Amygdala (tissue), 56 donors: ENCODE measurements around the gene GDI1.
"Not testable (repeated sequence)": the region's sequence is repeated elsewhere in the genome, so short reads cannot be mapped to it uniquely, and the experiment has no call there.

Experiments
- DNase-seq, 56 donors: peaks; one replicate each; lab custom pipeline; 2025; lab: John Stamatoyannopoulos, UW

Gene GDI1

DNA sequence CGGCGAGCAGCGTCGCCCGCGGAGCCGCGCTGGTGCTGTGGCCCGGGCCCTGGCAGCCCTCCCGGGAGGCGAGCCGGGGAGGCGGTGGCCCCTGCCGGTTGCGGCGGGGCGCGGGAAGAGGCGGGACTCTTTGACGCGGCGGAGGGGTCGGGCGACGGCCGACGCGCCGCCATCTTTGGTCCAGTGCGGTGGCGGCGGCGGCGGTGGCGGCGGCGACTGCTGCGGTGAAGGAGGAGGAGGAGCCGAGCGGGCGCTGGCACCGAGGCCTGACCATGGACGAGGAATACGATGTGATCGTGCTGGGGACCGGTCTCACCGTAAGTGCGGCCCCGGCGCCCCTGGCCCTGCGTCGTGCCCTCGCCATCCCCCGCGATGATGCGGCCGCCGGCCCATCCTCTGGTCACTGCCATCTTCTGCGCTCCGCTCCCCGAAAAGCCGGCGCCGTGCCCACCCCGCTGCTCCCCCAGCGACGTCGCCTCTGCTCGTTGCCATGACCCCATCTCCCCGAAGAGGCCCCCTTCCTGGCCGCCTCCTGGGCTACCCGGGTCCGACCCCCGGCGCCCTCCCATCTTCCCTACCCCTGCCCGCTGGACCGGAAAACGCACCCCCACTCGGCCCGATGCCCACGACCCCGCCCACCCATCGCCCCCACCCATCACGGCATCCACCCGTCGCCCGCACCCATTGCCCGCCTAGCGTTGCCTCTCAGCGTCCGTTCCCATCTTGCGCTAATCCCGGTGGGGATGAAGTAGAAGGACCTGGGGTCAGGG is at the start of gene GDI1:
Gene GDI1 (plus strand): TSS at position 172 of the 770 bp plus-strand sequence. CDS start 101 bp downstream, at position 273.
- peak in 23 of 56 donors; percentile 13 to 59 (median 30) for DNase-seq

GRCh38 chrX:154388094-154388493 is 48.9 kb upstream of the GDI1 start:
- not testable (repeated sequence) for DNase-seq

DNA sequence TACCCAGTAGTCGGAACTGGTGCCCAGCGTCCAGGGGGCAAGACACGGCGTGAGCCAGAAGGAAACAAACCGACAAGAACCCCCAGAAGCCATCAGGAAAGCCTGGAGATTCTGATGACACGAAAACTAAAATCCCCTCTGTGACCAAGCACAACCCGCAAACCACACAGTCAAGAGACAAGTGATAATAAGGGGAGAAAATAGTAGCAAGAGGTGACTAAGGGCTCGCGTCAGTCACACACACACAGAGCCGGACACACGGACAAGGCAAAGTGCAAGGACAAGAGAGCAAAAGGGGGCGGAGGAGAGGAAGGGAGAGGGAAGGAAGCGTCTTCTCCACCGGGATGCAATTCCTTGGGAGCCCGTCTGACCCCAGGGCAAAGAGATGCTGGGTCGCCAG is 48.3 kb upstream of the GDI1 start:
- not testable (repeated sequence) for DNase-seq

GRCh38 chrX:154389812-154390747 is 46.9 kb upstream of the GDI1 start:
- DNase-seq, result not testable (repeated sequence)

- not testable (repeated sequence) for DNase-seq
Measured at GRCh38 chrX:154396363-154396762, 40.6 kb upstream of the GDI1 start.

GRCh38 chrX:154396973-154397887 is 39.7 kb upstream of the GDI1 start:
- DNase-seq, result peak in 24 of 56 donors; percentile 26 to 71 (median 48)

DNA sequence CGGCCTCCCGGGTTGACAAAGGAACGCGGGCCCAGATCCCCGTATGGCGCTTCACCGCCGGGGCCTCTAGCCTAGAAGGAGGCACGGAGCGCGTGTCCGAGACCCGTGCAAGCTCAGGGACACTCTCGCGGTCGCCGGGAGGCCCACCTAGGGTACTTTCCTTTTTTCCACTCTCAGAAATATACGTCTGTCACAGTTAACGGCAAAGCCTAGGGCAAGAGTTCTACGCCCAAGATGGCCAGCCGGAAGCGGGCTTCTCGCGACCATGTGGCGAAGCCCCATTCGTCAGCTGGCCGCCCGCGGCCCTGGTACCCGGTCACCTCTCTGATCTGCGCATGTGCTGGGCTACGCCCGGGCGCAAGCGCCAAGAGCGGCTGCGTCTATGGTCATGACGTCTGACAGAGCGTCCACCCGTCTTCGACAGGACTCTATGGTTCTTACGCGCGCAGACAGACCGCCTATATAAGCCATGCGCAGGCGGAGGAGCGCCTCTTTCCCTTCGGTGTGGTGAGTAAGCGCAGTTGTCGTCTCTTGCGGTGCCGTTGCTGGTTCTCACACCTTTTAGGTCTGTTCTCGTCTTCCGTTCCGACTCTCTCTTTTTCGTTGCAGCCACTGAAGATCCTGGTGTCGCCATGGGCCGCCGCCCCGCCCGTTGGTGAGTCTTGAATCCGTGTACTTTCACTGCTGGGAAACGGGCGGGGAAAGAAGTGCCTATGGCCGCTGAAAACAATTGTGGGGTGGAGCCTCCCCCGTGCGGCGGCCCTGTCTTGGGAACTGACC is 38.9 kb upstream of the GDI1 start, which contains the start of gene RPL10:
Gene RPL10 (plus strand): TSS at position 490 of the 780 bp plus-strand sequence. CDS start 143 bp downstream, at position 633.
- DNase-seq, result peak; percentile 17 to 96 (median 89)

DNA sequence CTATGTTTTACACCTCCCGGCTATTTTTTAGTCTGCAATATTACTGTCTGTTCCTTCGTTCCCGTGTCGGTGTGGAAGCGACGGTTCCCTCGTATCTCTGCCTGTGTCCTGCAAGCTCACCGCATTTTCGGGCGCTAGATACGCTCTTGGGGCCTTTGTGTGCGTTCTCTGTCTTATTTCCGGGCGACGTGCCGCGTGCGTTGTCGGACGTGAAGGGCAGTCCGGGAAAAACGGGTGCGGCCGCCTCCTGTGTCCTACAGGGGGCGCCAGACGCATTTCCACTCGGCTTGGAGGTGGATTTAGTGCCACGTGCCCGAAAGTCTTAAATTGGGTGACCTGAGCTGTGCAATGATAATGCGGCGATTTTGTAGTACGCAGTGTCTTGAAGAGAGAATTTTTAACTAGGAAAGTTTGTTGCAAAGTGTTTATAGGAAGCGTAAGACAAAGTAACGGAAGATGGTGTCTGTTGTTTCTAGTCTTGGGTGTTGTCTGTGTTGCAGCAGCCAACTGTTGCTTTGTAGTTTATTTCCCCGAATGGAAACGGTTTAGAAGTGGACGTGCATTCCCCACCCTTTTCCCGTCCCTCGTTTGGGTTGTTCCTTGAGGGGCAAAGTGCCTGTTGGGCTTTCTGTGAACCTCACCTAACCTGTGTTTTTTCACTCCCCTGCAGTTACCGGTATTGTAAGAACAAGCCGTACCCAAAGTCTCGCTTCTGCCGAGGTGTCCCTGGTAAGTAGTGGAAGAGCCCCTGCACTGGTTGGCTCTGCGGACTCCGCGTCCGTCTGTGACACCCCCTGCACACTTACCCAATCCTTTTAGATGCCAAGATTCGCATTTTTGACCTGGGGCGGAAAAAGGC is 38.1 kb upstream of the GDI1 start:
- DNase-seq, result peak in 50 of 56 donors; percentile 2 to 84 (median 49)

GRCh38 chrX:154399527-154400368 is 37.2 kb upstream of the GDI1 start:
- no peak for DNase-seq

DNA sequence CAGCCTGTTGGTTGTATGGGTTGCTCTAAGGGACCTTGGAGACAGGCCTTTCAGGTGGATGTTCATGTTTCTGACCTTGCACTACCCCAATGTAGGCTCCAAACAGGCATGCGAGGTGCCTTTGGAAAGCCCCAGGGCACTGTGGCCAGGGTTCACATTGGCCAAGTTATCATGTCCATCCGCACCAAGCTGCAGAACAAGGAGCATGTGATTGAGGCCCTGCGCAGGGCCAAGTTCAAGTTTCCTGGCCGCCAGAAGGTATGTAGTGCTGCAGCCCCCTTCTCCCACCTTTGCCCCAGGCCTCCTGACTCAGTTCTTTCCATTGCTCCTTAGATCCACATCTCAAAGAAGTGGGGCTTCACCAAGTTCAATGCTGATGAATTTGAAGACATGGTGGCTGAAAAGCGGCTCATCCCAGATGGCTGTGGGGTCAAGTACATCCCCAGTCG is 36.6 kb upstream of the GDI1 start:
- DNase-seq, result not testable (repeated sequence)

GRCh38 chrX:154401045-154401799 is 35.7 kb upstream of the GDI1 start:
- no peak for DNase-seq

- no peak for DNase-seq
Measured at GRCh38 chrX:154401918-154402621, 34.9 kb upstream of the GDI1 start.

- DNase-seq, result no peak
Measured at GRCh38 chrX:154402622-154403127, 34.3 kb upstream of the GDI1 start.

DNA sequence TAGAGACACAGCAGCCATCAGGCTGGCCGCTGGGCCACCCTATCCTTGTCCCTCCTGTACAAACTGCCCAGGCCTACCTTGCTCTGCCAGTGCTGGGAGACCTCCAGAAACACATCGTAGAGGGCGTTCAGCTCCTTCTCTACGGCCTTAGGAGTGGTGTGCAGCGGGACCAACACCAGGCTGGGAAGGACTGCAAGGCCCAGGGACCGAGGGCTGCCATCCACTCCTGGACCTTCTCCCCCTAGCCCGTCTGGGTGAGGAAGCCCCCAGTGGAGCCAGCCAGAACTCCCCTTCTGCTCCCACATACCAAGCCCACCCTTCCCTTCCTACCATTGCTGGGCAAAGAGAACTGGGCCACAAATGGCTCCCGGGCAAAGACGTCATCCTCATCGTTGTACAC is 33.8 kb upstream of the GDI1 start:
- no peak for DNase-seq

GRCh38 chrX:154403858-154404257 is 33.1 kb upstream of the GDI1 start:
- DNase-seq, result no peak
